ENCODE results near the gene ERC1.

GRCh38 chr12:1453810-1454209 lies 462.8 kb downstream of the ERC1 start:
- TF ChIP-seq POLR2AphosphoS5 (IDR thresholded peaks at IDR 0.05; ENCODE audit: low read depth, low read length) (no peak), POLR2A (IDR thresholded peaks at IDR 0.05; ENCODE audit: low read depth, low read length) (no peak)
